ENCODE data around the gene SERPINA10. TPM values are rescaled to one million over a fixed set of nuclear protein-coding genes. Genes with fewer than 3 reads are reported as not detected.

SERPINA10 gene
- total and polyA plus RNA-seq, 2 of the 13 experiments (the other 11 are each of a cell fraction or from before 2014, with no cell fraction given) = 20.1 to 20.2 TPM

GRCh38 chr14:94306047-94306978 lies 13.2 kb upstream of the SERPINA10 start (continued):
- TF ChIP-seq ZMYM4 (CRISPR knock-in tag; IDR thresholded peaks at IDR 0.05) (0 out of 2 replicates have a peak, but pooled peaks have one; percentile 20), GMEB1 (CRISPR knock-in tag; IDR thresholded peaks at IDR 0.05; ENCODE audit: borderline replicate concordance) (no peak), ZNF761 (CRISPR knock-in tag; conservative IDR thresholded peaks at IDR 0.05) (no peak), ZMYM3 (CRISPR knock-in tag; IDR thresholded peaks at IDR 0.05) (0 out of 2 replicates have a peak, but pooled peaks have one; percentile 23), ATF1 (CRISPR knock-in tag; IDR thresholded peaks at IDR 0.05) (no peak), REPIN1 (CRISPR knock-in tag; IDR thresholded peaks at IDR 0.05; ENCODE audit: borderline replicate concordance, low read depth) (no peak), RBAK (CRISPR knock-in tag; IDR thresholded peaks at IDR 0.05) (no peak), FOXC1 (CRISPR knock-in tag; IDR thresholded peaks at IDR 0.05; ENCODE audit: borderline replicate concordance) (0 out of 2 replicates have a peak, but pooled peaks have one; percentile 25), TFDP1 (CRISPR knock-in tag; IDR thresholded peaks at IDR 0.05; ENCODE audit: borderline replicate concordance) (no peak), ATAD3A (CRISPR knock-in tag; IDR thresholded peaks at IDR 0.05) (no peak), ZNF672 (CRISPR knock-in tag; IDR thresholded peaks at IDR 0.05) (no peak), IKZF5 (CRISPR knock-in tag; IDR thresholded peaks at IDR 0.05) (no peak), ZNF768 (CRISPR knock-in tag; IDR thresholded peaks at IDR 0.05) (peak; percentile 98), SIN3B (IDR thresholded peaks at IDR 0.05; ENCODE audit: low read length) (no peak), PAX8 (CRISPR knock-in tag; IDR thresholded peaks at IDR 0.05; ENCODE audit: borderline replicate concordance) (no peak), ZSCAN31 (CRISPR knock-in tag; IDR thresholded peaks at IDR 0.05; ENCODE audit: low read depth) (no peak), HIC2 (CRISPR knock-in tag; IDR thresholded peaks at IDR 0.05; ENCODE audit: low read depth) (no peak), ZFX (CRISPR knock-in tag; IDR thresholded peaks at IDR 0.05; ENCODE audit: low read depth) (no peak), GFI1 (CRISPR knock-in tag; IDR thresholded peaks at IDR 0.05; ENCODE audit: borderline replicate concordance) (no peak)
- TF ChIP-seq, protein P1, sequence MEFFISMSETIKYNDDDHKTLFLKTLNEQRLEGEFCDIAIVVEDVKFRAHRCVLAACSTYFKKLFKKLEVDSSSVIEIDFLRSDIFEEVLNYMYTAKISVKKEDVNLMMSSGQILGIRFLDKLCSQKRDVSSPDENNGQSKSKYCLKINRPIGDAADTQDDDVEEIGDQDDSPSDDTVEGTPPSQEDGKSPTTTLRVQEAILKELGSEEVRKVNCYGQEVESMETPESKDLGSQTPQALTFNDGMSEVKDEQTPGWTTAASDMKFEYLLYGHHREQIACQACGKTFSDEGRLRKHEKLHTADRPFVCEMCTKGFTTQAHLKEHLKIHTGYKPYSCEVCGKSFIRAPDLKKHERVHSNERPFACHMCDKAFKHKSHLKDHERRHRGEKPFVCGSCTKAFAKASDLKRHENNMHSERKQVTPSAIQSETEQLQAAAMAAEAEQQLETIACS (CRISPR knock-in tag; IDR thresholded peaks at IDR 0.05) = no peak
- TF ChIP-seq, protein P2, sequence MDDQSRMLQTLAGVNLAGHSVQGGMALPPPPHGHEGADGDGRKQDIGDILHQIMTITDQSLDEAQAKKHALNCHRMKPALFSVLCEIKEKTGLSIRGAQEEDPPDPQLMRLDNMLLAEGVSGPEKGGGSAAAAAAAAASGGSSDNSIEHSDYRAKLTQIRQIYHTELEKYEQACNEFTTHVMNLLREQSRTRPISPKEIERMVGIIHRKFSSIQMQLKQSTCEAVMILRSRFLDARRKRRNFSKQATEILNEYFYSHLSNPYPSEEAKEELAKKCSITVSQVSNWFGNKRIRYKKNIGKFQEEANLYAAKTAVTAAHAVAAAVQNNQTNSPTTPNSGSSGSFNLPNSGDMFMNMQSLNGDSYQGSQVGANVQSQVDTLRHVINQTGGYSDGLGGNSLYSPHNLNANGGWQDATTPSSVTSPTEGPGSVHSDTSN (CRISPR knock-in tag; IDR thresholded peaks at IDR 0.05; ENCODE audit: borderline replicate concordance) = no peak

Measured in HepG2 (cell line).